Measurements from ENCODE around the gene PRUNE2.

DNA sequence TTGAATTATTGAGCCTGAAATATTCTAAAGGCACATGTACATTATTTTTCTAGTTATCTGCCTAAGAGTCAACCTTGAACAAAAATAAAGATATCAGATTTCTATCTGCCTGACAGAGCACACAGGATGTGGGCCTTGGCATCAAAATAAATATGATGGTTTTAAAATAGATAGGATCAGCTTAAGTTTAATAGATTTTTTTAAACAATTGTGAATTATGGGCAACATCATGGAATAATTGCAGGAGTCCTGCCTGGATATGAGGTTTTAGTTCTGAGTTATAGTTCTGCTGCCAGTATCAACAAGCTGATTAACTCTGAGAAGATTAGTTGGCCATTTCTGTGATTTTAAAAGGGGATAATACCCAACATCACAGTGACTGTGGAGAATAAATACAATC is 248.6 kb downstream of the PRUNE2 start:
- TF ChIP-seq, protein P1, sequence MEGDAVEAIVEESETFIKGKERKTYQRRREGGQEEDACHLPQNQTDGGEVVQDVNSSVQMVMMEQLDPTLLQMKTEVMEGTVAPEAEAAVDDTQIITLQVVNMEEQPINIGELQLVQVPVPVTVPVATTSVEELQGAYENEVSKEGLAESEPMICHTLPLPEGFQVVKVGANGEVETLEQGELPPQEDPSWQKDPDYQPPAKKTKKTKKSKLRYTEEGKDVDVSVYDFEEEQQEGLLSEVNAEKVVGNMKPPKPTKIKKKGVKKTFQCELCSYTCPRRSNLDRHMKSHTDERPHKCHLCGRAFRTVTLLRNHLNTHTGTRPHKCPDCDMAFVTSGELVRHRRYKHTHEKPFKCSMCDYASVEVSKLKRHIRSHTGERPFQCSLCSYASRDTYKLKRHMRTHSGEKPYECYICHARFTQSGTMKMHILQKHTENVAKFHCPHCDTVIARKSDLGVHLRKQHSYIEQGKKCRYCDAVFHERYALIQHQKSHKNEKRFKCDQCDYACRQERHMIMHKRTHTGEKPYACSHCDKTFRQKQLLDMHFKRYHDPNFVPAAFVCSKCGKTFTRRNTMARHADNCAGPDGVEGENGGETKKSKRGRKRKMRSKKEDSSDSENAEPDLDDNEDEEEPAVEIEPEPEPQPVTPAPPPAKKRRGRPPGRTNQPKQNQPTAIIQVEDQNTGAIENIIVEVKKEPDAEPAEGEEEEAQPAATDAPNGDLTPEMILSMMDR (IDR thresholded peaks at IDR 0.05), result no peak
- no peak for TF ChIP-seq POLR2A (IDR thresholded peaks at IDR 0.05)

Measured in lower leg skin (tissue), 3 donors.